ENCODE measurements around the gene SDK2.

The SDK2 gene

DNA sequence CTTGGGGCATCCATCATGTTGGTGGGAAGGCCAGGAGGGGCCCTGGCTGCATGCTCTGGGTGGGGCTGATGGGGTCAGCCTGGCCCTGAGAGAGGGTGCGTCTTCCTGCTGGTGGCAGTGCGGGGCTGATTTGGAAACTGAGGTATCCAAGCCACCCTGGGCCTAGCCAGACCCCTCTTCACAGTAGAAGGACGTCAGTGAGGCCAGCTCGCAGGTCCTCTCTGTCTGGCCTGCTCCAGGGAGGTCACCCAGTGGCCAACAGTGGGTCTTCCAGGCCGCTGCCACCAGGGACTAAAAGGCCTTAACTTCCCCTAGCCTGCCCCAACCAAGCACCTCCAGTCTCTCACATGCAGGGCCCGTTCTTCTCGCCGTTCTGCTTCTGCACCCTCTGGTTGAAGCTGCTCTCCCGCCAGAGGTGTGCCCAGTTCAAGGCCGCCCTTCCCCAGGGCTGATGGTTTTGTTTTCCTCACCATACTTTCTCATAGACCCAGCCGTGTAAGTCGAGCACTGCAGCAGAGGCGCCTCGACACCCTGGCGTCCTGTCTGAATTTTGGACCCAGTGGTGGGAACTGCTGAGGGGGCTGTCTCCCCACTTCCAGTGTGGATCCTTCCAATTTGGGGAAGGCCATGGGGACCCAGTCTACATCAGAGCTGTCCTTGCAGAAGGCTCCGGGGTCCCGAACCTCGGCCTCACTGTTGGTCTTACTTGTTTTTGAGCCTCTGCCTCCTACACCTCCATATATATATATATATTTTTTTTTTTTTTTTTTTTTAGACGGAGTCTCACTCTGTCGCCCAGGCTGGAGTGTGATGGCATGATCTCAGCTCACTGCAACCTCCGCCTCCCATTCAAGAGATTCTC, 289.6 kb downstream of the SDK2 start:
- DNase-seq = no peak

DNA sequence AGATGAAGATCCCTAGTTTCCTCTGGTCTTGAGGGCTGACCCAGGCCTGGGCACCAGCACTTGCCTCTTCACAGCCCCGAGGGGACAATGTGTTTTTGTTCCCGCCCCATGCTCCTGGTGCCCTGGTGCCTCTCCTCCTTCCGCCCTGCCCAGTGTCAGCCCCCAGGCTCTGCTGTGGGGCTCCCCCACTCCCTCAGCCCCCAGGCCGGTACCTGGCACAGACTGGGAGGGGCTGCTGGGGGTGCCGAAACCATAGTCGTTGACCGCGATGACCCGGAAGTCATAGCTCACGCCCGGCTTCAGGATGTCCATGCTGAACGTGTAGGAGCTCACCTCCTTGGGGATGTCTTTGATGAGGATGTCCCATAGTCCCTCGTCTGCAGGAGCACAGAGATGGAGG, 292.0 kb downstream of the SDK2 start:
- DNase-seq = no peak

DNA sequence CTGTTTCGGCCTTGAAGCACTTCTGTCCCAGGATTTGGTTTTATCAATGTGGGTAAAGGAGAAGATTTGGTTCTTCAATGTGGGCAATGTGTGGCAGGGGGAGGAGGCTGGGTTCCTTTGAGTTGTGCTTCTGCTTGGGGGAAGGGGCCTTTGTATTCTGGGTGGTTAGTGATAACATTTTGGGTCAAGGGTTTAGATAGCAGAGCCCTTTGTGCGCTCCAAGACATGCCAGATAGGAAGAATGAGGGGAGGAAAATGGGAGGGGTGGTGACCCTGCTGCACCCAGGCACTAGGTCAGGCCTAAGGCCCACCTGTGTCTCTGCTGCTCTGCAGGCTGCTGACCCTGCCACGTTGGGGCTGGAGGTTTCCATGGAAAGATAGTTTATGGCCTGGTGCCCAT, 292.5 kb downstream of the SDK2 start:
- no peak for DNase-seq

DNA sequence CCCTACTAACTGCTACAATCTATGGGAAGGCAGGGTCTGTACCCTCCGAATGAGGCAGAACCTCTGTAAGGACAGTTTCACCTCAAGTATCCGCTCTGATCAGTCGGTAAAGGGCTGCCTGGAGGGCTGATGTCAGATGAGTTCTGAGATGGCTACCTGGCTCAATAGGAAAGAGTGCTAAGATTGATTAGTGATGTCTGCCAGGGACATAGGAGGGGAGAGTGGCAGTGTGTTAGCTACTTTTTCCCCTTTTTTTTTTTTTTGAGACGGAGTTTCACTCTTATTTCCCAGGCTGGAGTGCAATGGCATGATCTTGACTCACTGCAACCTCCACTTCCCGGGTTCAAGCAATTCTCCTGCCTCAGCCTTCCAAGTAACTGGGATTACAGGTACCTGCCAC, 293.4 kb downstream of the SDK2 start:
- DNase-seq = no peak

DNA sequence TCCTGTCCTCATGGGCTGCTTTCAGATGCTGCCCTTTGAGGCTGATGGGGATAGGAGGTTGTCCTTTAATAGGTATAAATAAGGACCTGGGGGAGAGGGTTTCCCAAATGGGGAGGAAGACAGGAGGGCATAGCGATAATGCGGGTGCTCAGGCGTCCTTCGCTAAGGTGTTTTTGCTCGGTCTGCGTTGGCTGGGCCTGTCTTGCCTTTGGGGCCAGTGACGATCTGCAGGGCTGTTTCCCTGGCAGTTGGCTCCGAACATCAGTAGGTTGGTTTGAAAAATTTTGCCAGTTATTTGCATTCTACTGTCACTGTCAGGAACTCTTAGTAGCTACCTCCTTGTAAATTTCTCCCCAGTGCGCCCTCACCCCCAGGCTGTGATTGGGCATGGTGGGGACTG, 294.6 kb downstream of the SDK2 start:
- DNase-seq = no peak

DNA sequence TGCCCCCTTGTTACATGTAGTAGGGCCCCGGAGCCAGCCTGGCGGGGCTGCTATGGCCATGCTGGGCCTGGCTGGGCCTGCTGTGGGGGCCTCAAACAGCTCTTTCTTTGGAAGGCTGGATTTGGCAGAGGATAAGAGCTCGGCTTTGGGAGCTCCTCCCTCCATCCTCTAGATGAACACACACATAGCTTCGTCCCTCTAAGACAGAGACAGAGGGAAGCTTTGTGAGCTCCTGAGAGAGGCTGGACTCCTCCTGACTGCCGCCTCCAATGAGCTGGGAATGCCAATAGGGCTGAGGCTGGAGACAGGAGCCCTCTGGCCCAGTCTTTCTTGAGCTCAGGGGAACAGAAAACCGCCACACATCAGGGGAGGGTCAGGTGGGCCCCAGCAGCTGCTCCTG, 295.1 kb downstream of the SDK2 start:
- no peak for DNase-seq

DNA sequence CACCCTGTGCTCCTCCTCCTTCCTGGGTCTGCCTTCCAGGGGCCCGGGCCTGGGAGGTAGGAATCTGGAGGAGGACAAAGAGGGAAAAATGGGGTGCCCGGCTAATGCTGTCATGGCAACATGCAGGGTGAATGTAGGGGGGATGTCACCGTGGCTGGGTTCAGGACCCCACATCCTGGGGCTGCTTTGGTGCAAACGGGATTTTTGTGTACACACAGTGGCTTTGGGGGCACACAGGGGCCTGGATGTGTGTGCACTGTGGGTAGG, 295.5 kb downstream of the SDK2 start:
- no peak for DNase-seq

DNA sequence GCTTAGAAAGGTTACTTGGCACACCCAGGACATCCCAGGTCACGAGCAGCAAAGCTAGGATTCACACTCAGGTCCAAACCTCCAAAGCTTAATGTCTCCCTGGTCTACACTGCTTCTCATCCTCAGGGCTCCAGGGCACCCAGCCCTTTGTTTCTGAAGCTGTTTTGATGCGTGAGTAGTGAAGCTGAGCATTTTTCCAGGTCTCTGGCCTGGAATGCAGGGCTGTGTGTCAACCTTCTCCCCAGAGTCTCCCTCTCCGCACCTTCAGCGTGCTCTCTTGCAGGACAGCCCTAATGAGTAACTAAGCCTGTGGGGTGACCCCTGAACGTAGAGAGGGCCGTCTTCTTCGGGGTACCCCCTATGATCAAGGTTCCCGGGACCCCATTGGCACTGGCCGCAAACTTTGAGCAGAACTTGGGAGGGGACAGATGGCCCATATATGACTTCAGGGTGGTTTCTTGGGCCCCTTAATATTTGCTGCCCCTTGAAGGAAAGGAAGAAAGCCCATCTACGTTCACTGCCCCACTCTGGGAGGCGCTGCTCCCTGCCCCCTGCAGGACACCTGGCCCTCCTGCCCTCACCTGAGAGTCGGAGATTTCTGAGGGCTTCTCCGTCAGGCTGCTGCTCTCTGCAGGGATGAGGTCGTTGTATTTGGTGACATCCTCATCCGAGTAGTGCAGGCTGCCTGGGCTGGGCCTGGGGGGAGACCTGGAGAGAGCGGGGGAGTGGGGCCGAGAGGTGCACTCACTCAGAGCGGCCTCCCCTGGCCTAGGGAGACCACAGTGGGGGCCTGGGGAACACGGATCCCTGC, 296.0 kb downstream of the SDK2 start:
- DNase-seq = no peak

DNA sequence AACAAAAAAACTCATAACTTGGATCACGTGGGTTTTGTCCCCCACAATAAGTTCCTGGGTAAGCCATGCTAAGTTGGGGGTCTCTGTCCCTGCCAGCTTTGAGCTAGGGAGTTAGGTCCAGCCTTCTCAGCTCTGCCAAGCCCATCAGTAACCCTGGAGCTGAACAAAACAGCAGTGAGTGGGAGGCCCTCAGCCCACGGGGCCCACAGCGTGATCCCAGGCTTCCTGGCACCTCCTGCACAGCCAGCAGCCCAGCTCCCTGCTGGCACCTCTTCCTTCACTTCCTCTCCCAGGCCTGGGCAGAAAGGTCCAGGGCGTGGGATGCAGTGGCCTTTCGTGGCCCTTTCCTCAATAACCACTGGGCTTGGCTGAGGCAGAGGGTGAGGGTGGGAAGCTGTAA, 296.9 kb downstream of the SDK2 start:
- DNase-seq = no peak

DNA sequence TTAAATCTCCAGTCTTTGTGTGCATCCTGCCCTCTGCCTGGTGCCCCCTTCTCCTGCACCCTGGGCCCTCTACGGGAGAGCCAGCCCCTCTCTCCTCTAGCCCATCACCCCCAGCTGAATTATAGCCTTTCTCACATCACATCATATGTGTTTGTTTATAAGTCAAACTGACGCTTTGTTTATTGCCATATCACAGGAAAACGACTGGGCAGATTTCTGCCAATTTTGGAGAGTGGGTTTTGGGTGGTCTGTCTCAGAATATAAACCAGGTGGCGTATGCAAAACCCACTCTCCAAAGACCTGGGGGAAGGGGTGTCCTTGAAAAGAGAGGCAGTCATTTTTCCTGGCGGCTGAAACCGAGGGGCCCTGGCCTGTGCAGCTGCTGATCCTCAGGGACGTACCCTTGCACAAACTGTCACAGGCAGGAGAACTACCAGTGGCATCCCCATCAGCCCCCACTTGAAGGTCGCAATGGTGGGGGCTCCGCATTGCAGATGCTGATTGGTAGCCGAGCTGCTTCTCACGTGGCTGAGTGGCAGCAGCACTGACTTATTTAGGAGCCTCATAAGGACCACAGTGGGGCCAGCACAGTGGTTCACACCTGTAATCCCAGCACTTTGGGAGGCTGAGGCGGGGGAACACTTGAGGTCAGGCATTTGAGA, 297.6 kb downstream of the SDK2 start:
- no peak for DNase-seq

DNA sequence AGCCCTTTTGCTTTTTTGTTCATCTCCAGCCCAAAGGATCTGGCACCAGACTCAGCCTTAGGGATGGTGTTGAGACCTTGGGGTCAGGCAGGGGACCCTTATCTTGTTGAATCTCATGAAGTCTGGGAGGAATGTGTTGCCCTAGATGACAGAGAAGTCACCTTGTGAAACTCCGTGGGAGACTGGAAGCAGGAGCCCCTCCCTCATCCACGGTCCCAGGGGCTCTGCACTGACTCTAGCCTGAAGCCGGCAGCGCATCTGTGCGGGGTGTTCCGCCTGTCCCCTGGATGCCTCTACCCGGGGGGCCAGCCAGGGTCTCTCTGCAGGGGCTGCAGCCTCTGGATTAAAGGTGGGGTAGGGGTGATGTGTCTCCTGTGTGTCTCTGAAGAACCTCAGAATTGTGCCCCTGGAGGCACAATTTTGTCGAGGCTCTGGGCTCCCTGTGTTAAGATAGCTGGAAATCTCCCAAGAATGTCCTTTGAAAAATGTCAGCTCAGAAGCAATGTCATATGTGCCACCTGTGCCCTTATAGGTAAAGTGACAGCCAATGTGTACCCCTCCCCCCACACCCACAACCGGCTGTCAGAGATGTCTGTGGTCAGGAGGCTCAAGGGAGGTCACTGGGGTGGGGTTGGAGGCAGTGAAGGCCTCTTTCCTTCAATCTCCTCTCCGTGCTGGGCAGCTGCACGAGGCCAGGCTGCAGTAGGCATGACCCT, 300.3 kb downstream of the SDK2 start:
- no peak for DNase-seq

DNA sequence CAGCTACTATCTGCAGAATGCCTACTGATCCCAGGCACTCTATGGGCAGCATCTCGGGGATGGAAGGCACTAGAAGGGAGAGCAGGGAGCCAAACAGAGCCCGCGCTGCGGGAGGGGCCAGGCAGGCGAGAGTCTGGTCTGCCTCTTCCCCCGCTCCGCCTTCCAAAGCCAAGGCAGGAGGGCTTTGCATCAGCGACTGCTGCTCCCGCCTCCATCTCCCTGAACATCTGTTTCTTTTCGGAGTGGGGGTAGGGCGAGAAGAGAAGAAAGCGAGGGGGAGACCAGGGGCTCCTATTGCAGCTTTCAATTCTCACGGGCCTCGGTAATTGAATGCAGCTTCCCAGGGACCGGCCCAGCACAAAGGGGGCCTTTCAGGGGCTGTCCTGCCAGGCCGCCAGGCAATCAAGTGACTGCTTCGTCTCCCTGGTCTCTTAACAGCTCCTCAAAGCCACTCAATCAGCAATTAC, 301.0 kb downstream of the SDK2 start:
- DNase-seq = no peak

DNA sequence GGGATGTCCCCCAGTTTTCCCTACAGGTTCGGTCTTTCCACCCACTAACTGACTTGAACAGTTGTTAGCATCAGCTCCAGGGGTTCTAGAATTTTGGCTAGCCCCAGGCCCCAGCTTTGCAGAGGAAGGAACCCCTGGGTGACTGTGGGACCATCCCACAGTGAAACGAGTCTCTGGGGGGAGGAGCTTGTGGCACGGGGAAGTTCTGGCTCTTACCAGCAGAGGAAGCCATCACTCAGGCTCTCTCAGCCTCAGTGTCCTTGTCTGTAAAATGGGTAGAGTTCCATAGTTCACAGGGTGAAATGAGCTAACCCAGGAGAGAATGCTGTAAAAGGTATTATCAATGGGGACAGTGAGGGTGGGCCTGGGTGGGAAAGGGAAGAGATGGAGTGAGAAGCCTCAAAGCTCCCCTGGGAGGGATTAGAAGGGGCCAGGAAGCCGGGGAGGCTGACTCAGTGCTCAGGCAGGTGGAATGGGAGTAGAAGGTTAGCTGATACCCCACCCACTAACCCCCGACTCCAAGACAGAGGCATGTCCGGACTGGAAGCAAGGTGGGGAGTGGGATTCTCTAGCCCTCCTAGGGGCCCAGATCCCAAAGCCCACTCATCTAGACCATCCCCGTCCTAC, 301.6 kb downstream of the SDK2 start:
- no peak for DNase-seq

DNA sequence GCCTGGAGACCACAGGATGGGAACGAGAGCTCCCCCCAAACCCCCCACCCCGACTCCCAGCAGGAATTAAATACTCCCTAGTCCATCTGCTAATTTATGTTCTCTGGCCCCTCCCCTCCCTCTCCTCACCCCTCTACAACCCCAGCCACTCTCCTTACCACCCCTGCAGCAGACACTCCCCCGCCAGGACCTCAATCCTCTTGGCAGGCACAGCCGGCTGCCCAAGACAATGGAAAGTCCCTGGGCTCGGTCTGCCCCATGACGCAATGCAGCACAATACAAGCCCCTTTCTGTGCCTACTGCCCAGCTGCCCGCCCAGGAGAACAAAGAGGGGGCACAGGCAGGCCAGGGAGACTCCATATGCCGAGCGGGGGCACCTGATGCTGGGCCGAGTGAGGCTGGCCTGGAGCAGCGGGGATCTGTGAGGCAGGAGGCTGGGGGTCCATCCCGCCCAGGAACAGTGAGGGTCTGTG, 302.2 kb downstream of the SDK2 start:
- DNase-seq = no peak

DNA sequence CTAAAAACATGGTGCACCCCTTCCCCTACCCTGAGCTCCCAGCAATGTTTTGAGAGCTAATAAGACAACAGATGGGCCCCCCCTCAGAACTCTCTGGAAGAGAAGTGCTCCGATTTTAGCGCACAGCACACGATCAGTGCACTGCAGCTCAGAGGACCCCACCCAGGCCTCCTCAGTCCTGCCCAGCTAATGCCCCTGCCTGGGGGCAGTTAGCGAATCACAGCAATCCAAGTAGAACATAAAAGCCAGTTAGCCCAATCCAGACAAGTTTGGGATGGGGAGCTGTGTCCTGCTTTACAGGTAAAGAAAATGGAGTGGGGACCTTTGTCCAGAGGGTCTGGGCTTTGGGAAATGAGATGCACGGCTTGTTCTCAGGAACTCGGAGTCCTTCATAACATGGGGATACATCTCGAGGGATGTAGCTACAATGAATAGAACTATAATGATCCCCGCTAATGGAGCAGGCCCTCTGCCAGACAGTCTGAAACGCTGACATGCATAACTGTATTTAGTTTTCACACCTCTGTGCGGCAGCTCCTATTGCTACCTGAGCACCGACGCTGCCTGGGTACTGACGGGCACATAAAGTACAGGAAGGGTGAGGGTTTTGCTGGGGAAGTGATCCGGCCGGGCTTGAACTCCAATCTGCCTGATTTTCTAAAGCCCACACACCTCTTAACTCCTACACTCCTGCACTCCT, 302.7 kb downstream of the SDK2 start:
- no peak for DNase-seq

DNA sequence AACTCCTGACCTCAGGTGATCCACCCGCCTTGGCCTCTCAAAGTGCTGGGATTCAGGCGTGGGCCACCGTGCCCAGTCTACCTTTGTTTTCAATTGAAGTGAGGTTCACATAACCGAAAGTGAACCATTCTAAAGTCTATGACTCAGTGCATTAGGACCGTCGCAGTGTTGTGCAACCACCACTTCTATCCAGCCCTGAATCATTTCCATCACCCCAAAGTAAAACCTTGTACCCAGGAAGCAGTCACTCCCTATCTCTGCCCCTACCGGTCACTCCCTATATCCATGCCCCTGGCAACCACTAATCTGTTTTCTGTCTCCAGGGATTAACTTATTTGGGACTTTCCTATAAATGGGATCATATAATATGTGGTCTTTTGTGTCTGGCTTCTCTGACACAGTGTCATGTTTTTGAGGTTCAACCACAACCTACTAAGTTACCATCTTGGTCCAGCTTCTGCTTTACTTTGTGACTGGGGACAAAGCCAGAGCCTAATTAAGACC, 304.1 kb downstream of the SDK2 start:
- DNase-seq = no peak

DNA sequence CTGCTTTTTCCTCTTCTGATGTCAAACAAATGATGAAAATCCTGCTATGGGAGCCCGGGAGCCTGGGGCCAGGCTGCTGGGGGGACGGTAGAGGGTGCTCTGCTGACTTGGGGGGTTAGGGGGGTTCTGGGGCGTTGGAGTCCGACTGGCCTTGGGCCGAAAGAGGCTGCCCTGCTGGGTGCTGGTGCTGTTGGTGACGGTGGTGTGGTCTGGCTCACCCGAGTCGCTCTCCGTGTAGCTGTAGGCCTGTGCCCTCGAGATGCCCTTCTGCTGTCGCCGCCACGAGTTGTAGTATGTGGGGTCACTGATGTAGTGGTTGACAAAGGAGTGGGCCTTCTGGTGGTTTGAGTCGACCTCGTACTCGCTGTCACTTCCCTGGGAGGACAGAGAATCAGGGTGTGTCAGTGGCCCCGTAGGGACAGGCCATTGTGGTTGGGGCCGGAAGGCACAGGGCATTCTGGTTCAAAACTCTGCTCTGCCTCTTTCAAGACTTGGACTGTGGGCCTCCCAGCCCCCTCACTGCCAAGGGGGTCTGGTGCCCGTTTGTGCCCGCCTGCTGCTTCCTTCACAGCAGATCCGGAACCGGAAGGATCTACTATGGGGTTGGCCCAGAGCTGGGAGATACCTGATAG, 305.6 kb downstream of the SDK2 start:
- no peak for DNase-seq

DNA sequence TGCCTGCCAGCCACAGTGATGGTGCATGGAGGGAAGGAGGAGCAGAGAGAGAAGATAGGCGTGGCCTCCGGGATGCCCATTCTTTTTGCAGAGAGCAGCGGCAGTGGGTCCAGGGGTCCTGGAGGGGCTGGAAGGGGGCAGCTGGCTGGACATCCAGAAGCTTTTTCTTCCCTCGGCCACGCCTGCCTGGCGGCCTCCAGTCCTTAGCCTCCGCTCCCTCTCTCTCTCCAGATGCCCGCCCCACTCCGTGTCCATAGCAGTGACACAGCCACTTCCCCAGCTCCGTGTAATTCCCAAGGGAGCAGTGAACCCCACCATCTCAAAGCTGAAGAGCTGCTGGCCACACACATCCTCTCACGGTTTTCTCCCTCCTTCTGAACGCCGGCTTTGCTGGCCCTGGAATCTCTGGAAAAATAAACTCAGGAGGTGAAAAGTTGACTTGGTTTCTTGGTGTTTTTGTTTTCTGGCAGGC, 306.2 kb downstream of the SDK2 start:
- no peak for DNase-seq

DNA sequence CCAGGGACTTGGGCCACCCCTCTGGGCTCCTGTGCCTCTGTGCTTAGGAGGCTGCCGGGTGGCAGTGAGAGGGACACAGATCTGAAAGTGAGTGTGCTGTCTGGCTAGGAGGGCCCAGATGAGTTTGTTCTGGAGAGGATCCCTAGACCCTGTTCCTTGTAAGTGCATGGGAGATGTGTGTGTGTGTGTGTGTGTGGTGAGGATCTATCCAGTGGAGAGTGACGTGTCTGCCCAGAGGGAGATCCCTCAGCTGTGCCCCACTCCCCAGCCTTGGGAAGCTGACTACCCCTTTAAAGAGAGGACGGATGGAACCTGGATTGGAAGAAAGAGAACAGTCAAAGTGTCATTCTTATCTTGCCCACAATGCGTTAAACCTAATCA, 306.9 kb downstream of the SDK2 start:
- DNase-seq = no peak

DNA sequence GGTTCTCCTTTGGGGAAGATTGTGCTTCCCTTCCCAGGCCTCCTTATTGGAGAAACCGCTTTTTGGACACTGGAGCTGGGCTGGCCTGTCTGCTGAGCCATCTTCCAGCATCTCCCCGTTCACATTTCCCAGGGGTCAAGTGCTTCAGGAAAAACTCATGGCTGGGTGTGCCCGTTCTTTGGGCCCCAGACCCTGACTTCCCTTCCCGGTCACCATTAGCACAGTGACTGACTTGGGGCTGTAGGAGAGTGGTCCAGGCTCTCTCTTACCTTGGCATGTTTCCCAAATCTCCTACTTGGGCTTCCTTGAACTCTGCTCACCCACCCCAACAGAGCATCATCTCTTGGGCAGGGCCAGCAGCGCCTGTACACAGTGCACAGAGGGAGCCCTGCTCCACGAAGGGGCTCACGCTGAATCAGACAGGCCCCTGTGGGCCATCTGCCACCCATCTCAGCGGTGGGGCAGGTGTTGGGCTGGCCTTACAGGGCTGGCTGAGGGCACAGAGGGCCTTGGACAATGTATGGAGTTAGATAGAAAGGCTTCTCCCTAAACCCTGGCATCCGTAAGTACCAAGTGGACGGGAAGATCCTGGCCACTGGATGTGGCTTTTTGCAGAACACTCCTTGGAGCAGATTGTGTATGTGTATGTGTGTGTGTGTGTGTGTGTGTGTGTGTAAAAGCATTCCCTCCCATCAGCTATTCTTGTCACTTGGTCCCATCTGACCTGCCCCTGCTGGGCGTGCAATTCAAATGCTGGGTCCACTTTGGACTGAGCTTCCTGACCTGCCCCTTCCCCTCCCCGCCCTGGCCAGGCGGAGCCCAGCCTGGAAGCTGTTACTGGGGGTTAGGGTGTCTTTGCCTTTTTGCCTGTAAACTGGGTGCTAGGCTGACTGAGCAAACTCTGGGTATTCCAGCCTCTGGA, 307.6 kb downstream of the SDK2 start:
- DNase-seq = no peak

Data from DMS53 (cell line).